WERI-Rb-1 (cell line): ENCODE data around the gene KLHL41.
"Not testable (repeated sequence)": the region's sequence is repeated elsewhere in the genome, so short reads cannot be mapped to it uniquely, and the experiment has no call there.

Experiments used
- DNase-seq: peaks from one replicate; pipeline ENCODE4 v3.0.0-alpha.2; 2020
- H3K27ac ChIP-seq: fragments of 250-450 bp; sonication (Bioruptor Pico); 2 replicates; pipeline ENCODE4 v1.5.1; 2020; ENCODE audit warnings: mild to moderate bottlenecking, moderate library complexity
- H3K27me3 ChIP-seq: fragments of 250-450 bp; sonication (Bioruptor Pico); 2 replicates; pipeline ENCODE4 v1.5.1; 2021; ENCODE audit warnings: mild to moderate bottlenecking, low read depth, moderate library complexity; ENCODE audit not compliant: insufficient read depth, severe bottlenecking
- H3K36me3 ChIP-seq: fragments of 250-450 bp; sonication (Bioruptor Pico); 2 replicates; pipeline ENCODE4 v1.5.1; 2020; ENCODE audit warnings: mild to moderate bottlenecking, moderate library complexity
- H3K4me3 ChIP-seq: 2 replicates; pipeline ENCODE4 v1.5.1; 2011; ENCODE audit warnings: low read depth, mild to moderate bottlenecking, control low read depth, low read length
- H3K9me3 ChIP-seq: fragments of 250-450 bp; sonication (Bioruptor Pico); 2 replicates; pipeline ENCODE4 v1.5.1; 2021; ENCODE audit warnings: mild to moderate bottlenecking, moderate library complexity; ENCODE audit not compliant: severe bottlenecking
- TF ChIP-seq, protein P1 (sequence below): IDR thresholded peaks from 2 replicates; pipeline ENCODE4 v1.5.1; 2011; ENCODE audit warnings: low read depth, mild to moderate bottlenecking, control low read depth, inconsistent platforms, low read length

KLHL41 gene

DNA sequence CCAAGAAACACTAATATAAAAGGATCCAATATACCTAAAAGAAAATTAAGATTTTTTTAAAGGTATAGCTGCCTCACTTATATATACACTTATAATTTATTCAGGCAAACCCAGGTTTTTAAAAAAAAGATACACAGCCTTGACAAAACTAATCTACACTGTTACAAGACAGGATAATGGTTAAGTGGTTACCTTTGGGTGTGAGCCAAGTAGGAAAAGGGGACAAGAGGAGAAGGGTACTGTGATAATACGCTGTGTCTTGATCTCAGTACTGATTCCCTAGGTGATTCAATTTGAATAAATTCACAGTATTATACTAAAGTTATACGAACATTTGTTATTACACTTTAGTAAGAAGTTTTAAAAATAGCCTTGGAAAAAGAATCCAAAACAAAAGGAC lies 30.6 kb downstream of the KLHL41 start:
- Histone ChIP-seq H3K27ac (no peak overlapping the region), H3K9me3 (no peaks in the 10 kb centered on the region), H3K36me3 (peaks cover 28% of the 10 kb centered on the region), H3K4me3 (no peak overlapping the region), H3K27me3 (no peaks in the 10 kb centered on the region)
- DNase-seq = no peak
- TF ChIP-seq, protein P1, sequence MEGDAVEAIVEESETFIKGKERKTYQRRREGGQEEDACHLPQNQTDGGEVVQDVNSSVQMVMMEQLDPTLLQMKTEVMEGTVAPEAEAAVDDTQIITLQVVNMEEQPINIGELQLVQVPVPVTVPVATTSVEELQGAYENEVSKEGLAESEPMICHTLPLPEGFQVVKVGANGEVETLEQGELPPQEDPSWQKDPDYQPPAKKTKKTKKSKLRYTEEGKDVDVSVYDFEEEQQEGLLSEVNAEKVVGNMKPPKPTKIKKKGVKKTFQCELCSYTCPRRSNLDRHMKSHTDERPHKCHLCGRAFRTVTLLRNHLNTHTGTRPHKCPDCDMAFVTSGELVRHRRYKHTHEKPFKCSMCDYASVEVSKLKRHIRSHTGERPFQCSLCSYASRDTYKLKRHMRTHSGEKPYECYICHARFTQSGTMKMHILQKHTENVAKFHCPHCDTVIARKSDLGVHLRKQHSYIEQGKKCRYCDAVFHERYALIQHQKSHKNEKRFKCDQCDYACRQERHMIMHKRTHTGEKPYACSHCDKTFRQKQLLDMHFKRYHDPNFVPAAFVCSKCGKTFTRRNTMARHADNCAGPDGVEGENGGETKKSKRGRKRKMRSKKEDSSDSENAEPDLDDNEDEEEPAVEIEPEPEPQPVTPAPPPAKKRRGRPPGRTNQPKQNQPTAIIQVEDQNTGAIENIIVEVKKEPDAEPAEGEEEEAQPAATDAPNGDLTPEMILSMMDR = no peak

GRCh38 chr2:169542433-169542832 lies 32.9 kb downstream of the KLHL41 start:
- Histone ChIP-seq H3K27ac (no peak overlapping the region), H3K9me3 (no peaks in the 10 kb centered on the region), H3K27me3 (no peaks in the 10 kb centered on the region), H3K4me3 (no peak overlapping the region), H3K36me3 (peaks cover 29% of the 10 kb centered on the region)
- DNase-seq = no peak
- TF ChIP-seq, protein P1 = no peak

DNA sequence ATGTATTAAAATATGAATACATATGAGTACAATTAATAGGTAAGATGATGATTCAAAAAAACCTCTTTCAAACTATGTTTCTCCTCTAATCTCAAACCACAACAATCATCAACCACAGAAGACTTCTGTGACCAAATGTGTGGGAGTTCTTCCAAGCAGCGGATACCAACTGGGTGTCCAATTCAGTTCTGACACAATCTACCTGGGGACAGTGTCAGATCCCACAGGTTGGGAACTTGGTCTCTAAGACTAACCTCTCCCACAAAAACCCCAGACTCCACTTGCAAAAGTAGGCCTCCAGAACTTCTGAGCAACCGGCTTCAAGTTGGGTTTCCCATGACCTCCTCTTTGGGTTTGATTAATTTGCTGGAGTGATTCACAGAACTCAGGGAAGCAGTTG lies 37.3 kb downstream of the KLHL41 start:
- DNase-seq = no peak
- peaks cover 23% of the 10 kb centered on the region for H3K36me3 ChIP-seq
- no peaks in the 10 kb centered on the region for H3K27me3 ChIP-seq
- TF ChIP-seq, protein P1 = no peak
- no peaks in the 10 kb centered on the region for H3K9me3 ChIP-seq
- no peak overlapping the region for H3K27ac ChIP-seq
- no peak overlapping the region for H3K4me3 ChIP-seq

DNA sequence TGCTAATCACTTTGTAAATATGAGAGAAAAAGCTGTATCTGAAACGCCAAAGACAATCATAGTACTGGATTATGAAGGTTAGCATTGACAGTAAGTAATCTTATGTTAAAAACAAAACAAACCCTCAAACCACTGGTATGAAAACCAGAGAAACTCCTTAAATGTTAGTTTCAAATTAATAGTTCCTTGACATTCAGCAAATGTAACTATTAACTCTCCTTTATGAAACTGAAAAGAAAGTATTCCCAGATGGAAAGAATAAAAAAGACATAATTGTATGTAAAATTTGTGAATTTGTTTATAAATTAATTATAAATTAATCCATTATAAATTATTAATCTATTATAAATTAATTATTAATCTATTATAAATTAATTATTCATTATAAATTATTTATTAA lies 51.9 kb downstream of the KLHL41 start:
- no peak for DNase-seq
- Histone ChIP-seq H3K36me3 (peaks cover 40% of the 10 kb centered on the region), H3K27me3 (no peaks in the 10 kb centered on the region), H3K9me3 (no peaks in the 10 kb centered on the region), H3K4me3 (no peak overlapping the region), H3K27ac (no peak overlapping the region)
- TF ChIP-seq, protein P1 = no peak

DNA sequence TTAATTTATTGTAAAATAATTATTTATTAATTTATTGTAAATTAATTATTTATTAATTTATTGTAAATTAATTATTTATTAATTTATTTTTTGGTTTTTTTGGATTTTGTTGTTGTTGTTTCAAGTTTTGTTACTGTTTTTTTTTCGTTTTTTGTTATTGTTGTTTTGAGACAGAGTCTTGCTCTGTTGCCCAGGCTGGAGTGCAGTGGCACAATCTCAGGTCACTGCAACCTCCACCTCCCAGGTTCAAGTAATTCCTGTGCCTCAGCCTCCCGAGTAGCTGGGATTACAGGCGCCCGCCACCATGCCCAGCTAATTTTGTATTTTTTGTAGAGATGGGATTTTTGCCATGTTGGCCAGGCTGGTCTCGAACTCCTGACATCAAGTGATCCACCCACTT lies 52.6 kb downstream of the KLHL41 start:
- H3K27me3 ChIP-seq = not testable (repeated sequence)
- H3K36me3 ChIP-seq = peaks cover 41% of the 10 kb centered on the region

DNA sequence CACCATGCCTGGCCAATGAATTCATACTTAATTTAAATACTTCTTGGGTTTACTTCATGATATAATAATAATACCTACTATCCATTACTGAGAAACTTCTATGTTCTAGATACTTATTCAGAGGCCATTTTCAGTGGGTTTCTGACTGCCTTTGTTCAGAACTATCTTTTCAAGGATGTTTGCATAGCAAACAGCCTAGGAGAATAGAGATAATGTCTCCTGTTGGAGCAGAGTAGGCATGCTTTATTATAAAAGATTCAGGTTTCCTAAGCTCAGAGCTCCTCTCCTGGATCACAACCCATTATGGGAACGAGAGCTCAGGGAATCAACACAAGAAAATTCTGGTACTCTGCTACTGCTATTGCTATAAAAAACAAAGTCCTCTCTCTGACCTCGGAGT lies 53.0 kb downstream of the KLHL41 start:
- Histone ChIP-seq H3K27ac (peak overlapping the region; percentile 5), H3K4me3 (no peak overlapping the region; the same call in 1 of the 2 replicates), H3K27me3 (no peaks in the 10 kb centered on the region), H3K9me3 (no peaks in the 10 kb centered on the region), H3K36me3 (peaks cover 41% of the 10 kb centered on the region)
- DNase-seq = no peak
- TF ChIP-seq, protein P1 = no peak

More for the DNA sequence above, 52.6 kb downstream of the KLHL41 start:
- H3K27ac ChIP-seq = peak overlapping the region; percentile 5; the same call in 1 of the 2 replicates
- not testable (repeated sequence) for H3K9me3 ChIP-seq, H3K4me3 ChIP-seq, DNase-seq
